Stimulated activated CD4-positive, alpha-beta T cell treated with anti-CD3 and anti-CD28 coated beads, TNF-alpha, amount 100 ng/mL, for 4 hours (primary cell): ENCODE measurements around the gene BORCS6.
"Not testable (repeated sequence)": the region's sequence is repeated elsewhere in the genome, so short reads cannot be mapped to it uniquely, and the experiment has no call there.

Experiments
- DNase-seq, 3 experiments: peaks; one replicate each; pipeline ENCODE4 v3.0.0-alpha.2; 2020; ENCODE audit warnings: low read depth in 3 of 3

Gene BORCS6

GRCh38 chr17:8173056-8173870 is 16.7 kb downstream of the BORCS6 start:
- DNase-seq: peak in 2 of 3 experiments; percentile 62 to 65

GRCh38 chr17:8170186-8170585 is 19.8 kb downstream of the BORCS6 start:
- DNase-seq: not testable (repeated sequence)

- DNase-seq: no peak
Observed at GRCh38 chr17:8167526-8167925, 22.5 kb downstream of the BORCS6 start.

GRCh38 chr17:8166731-8167130 is 23.2 kb downstream of the BORCS6 start:
- no peak for DNase-seq

- DNase-seq: no peak
Observed at GRCh38 chr17:8164815-8165131, 25.2 kb downstream of the BORCS6 start.

GRCh38 chr17:8163978-8164814 is 25.8 kb downstream of the BORCS6 start:
- DNase-seq: peak in 2 of 3 experiments; percentile 36 to 51

GRCh38 chr17:8162997-8163977 is 26.7 kb downstream of the BORCS6 start:
- no peak for DNase-seq

GRCh38 chr17:8162233-8162996 is 27.6 kb downstream of the BORCS6 start, which contains the start of gene VAMP2:
VAMP2 (minus strand) TSS chr17:8162948; CDS start chr17:8162879, 69 bp downstream.
- DNase-seq: peak; percentile 68 to 70 (median 69)

GRCh38 chr17:8161289-8162232 is 28.4 kb downstream of the BORCS6 start:
- no peak for DNase-seq

- no peak for DNase-seq
Observed at GRCh38 chr17:8160741-8161221, 29.2 kb downstream of the BORCS6 start.

GRCh38 chr17:8160224-8160577 is 29.8 kb downstream of the BORCS6 start:
- DNase-seq: no peak

- DNase-seq: no peak
Observed at GRCh38 chr17:8159459-8160223, 30.3 kb downstream of the BORCS6 start.

- no peak for DNase-seq
Observed at GRCh38 chr17:8159032-8159400, 31.0 kb downstream of the BORCS6 start.

GRCh38 chr17:8158267-8159031 is 31.5 kb downstream of the BORCS6 start:
- peak; percentile 74 to 79 (median 76) for DNase-seq

GRCh38 chr17:8156246-8156992 is 33.6 kb downstream of the BORCS6 start:
- DNase-seq: peak; percentile 99 to 100 (median 100)

- no peak for DNase-seq
Observed at GRCh38 chr17:8155996-8156245, 34.1 kb downstream of the BORCS6 start.

GRCh38 chr17:8155231-8155995 is 34.6 kb downstream of the BORCS6 start:
- no peak for DNase-seq
